CD14-positive monocyte (primary cell): ENCODE results near the gene FAM168B. TPM values are rescaled to one million over a fixed set of nuclear protein-coding genes. Genes with fewer than 3 reads are reported as not detected.

ENCODE experiments used
- DNase-seq, 3 donors: peaks; one replicate each; pipeline ENCODE4 v3.0.0-alpha.2; 2011 to 2022
- H2AFZ ChIP-seq: 2 replicates; pipeline ENCODE4 v1.6.0; 2012; ENCODE audit warnings: mild to moderate bottlenecking, low read depth, low read length, inconsistent platforms; ENCODE audit not compliant: insufficient read depth, poor library complexity, severe bottlenecking
- H3K27ac ChIP-seq, 2 donors: 1 replicate in 1 of 2; 2 replicates in 1 of 2; pipeline ENCODE4 v1.5.1; 2012 to 2013; ENCODE audit warnings: low read length in 2 of 2, control low read depth in 1 of 2, inconsistent platforms in 1 of 2, low read depth in 1 of 2, mild to moderate bottlenecking in 1 of 2
- H3K27me3 ChIP-seq, 2 donors: one replicate each; pipeline versions ENCODE4 v1.6.0 to v1.6.1; 2011 to 2013; ENCODE audit warnings: low read length in 2 of 2; ENCODE audit not compliant: control insufficient read depth in 2 of 2, insufficient read depth in 2 of 2
- H3K36me3 ChIP-seq, 2 donors: replicated peaks in 1 of 2; 1 replicate in 1 of 2; 2 replicates in 1 of 2; pipeline versions ENCODE4 v1.5.1 to v1.6.1; 2012 to 2013; ENCODE audit warnings: low read length in 2 of 2, control low read depth in 1 of 2, inconsistent platforms in 1 of 2, mild to moderate bottlenecking in 1 of 2; ENCODE audit not compliant: insufficient read depth in 2 of 2, control insufficient read depth in 1 of 2
- H3K4me1 ChIP-seq, 2 donors: 1 replicate in 1 of 2; 2 replicates in 1 of 2; pipeline versions ENCODE4 v1.5.1 to v1.6.1; 2012 to 2013; ENCODE audit warnings: low read length in 2 of 2, control low read depth in 1 of 2, inconsistent platforms in 1 of 2, mild to moderate bottlenecking in 1 of 2, moderate library complexity in 1 of 2; ENCODE audit not compliant: insufficient read depth in 2 of 2, control insufficient read depth in 1 of 2
- H3K4me2 ChIP-seq: replicated peaks from 2 replicates; pipeline ENCODE3; 2012; ENCODE audit warnings: low read length, moderate library complexity, mild to moderate bottlenecking; ENCODE audit not compliant: poor library complexity, severe bottlenecking; ENCODE audit errors: extremely low read depth
- H3K4me3 ChIP-seq, 3 experiments: fragments of 200-600 bp in 1 of 3; sonication (generic) in 1 of 3; replicated peaks in 1 of 3; 1 replicate in 2 of 3; 2 replicates in 1 of 3; pipeline ENCODE4 v1.5.1; 2011 to 2013; ENCODE audit warnings: low read length in 3 of 3, mild to moderate bottlenecking in 3 of 3, control low read depth in 2 of 3, low read depth in 2 of 3, inconsistent platforms in 1 of 3, moderate library complexity in 1 of 3
- H3K79me2 ChIP-seq: 2 replicates; pipeline ENCODE4 v1.6.0; 2012; ENCODE audit warnings: mild to moderate bottlenecking, control low read depth, inconsistent platforms, low read length, moderate library complexity; ENCODE audit not compliant: insufficient read depth
- H3K9ac ChIP-seq: 2 replicates; pipeline ENCODE4 v1.6.0; 2017; ENCODE audit warnings: low read length, mild to moderate bottlenecking; ENCODE audit not compliant: insufficient read depth, poor library complexity, severe bottlenecking
- H3K9me3 ChIP-seq, 2 donors: replicated peaks in 1 of 2; 1 replicate in 1 of 2; 2 replicates in 1 of 2; pipeline versions ENCODE4 v1.5.1 to v1.6.1; 2012 to 2013; ENCODE audit warnings: low read length in 2 of 2, control low read depth in 1 of 2; ENCODE audit not compliant: control insufficient read depth in 1 of 2, insufficient read depth in 1 of 2
- H4K20me1 ChIP-seq: 2 replicates; pipeline ENCODE4 v1.6.0; 2012; ENCODE audit warnings: mild to moderate bottlenecking, low read length, control low read depth, moderate library complexity; ENCODE audit not compliant: insufficient read depth
- H3K27ac Mint-ChIP-seq, 7 donors: one replicate each; pipeline ENCODE4 v1.8.0; 2020; ENCODE audit warnings: mild to moderate bottlenecking in 7 of 7, mixed read lengths in 7 of 7, moderate library complexity in 6 of 7, inconsistent platforms in 2 of 7
- H3K27me3 Mint-ChIP-seq, 3 donors: one replicate each; pipeline ENCODE4 v1.8.0; 2021 to 2022; ENCODE audit warnings: low read depth in 3 of 3, mild to moderate bottlenecking in 3 of 3, mixed read lengths in 3 of 3, moderate library complexity in 3 of 3, inconsistent platforms in 1 of 3
- H3K36me3 Mint-ChIP-seq, 2 donors: one replicate each; pipeline ENCODE4 v1.8.0; 2020; ENCODE audit warnings: mixed read lengths in 2 of 2, inconsistent platforms in 1 of 2, mild to moderate bottlenecking in 1 of 2
- H3K4me1 Mint-ChIP-seq: one replicate; pipeline ENCODE4 v1.8.0; 2020; ENCODE audit warnings: mild to moderate bottlenecking, mixed read lengths
- H3K4me3 Mint-ChIP-seq, 2 donors: one replicate each; pipeline ENCODE4 v1.8.0; 2020; ENCODE audit warnings: mild to moderate bottlenecking in 2 of 2, mixed read lengths in 2 of 2, moderate library complexity in 1 of 2
- H3K9me3 Mint-ChIP-seq, 7 donors: one replicate each; pipeline ENCODE4 v1.8.0; 2020 to 2022; ENCODE audit warnings: mixed read lengths in 7 of 7, mild to moderate bottlenecking in 6 of 7, moderate library complexity in 6 of 7, inconsistent platforms in 2 of 7
- WGBS: methylation state at CpG from one replicate; pipeline ENCODE4 v1.1.5; 2013; ENCODE audit warnings: missing lambda C conversion rate; ENCODE audit not compliant: insufficient coverage; 5-methylcytosine and 5-hydroxymethylcytosine counted together
- intact Hi-C, 2 donors: fragments of 100-400 bp; cut with micrococcal nuclease; formaldehyde crosslinking; loops; one replicate each; pipeline versions ENCODE4 v1.15.0 to v1.15.1; 2023
- polyA plus RNA-seq, 3 donors: library from polyadenylated mRNA; depleted of rRNA in 1 of 3; unstranded in 2 of 3; stranded (reverse) in 1 of 3; fragments of 300-500 nt in 2 of 3; fragments of >200 nt in 1 of 3; fragmentation: Illumina TruSeq in 2 of 3; gene quantifications; 1 replicate in 2 of 3; 2 replicates in 1 of 3; pipeline ENCODE4 v1.2.3, GENCODE V29; 2012 to 2021
- TF ChIP-seq, protein P1 (sequence below): fragments of 200-600 bp; IDR thresholded peaks from one replicate; pipeline ENCODE4 v1.8.0; 2022; ENCODE audit warnings: antibody characterized with exemption, mild to moderate bottlenecking

The FAM168B gene
- polyA plus RNA-seq, 3 donors: 20.5 to 33.2 (median 22.6) TPM

- WGBS: 100% methylated on average over 2 of the region's 3 CpGs
- intact Hi-C loops: loop anchor here in 1 of 2 donors (5.0 kb wide), 1 partner anchor 35 kb away; the partner anchor contains the start of gene FAM168B
These were observed 33.8 kb upstream of the FAM168B start for GRCh38 chr2:131127076-131127475.

GRCh38 chr2:131126436-131126835 lies 33.2 kb upstream of the FAM168B start:
- peaks cover 78 to 96% of the 10 kb centered on the region in 2 donors for H3K36me3 ChIP-seq
- peaks cover 29% of the 10 kb centered on the region for H3K79me2 ChIP-seq
- no peak overlapping the region for H3K9ac ChIP-seq
- DNase-seq: no peak
- Mint-ChIP-seq H3K4me1 (no peaks in the 10 kb centered on the region), H3K9me3 (peaks cover 0 to 8% (median 3%) of the 10 kb centered on the region in 7 donors), H3K27ac (no peak overlapping the region), H3K36me3 (peaks cover 93 to 94% of the 10 kb centered on the region in 2 donors), H3K27me3 (no peaks in the 10 kb centered on the region), H3K4me3 (no peak overlapping the region)
- WGBS: 88% methylated on average over 3 of the region's 5 CpGs
- peaks cover 69% of the 10 kb centered on the region for H4K20me1 ChIP-seq
- H3K4me1 ChIP-seq: no peaks in the 10 kb centered on the region
- TF ChIP-seq, protein P1, sequence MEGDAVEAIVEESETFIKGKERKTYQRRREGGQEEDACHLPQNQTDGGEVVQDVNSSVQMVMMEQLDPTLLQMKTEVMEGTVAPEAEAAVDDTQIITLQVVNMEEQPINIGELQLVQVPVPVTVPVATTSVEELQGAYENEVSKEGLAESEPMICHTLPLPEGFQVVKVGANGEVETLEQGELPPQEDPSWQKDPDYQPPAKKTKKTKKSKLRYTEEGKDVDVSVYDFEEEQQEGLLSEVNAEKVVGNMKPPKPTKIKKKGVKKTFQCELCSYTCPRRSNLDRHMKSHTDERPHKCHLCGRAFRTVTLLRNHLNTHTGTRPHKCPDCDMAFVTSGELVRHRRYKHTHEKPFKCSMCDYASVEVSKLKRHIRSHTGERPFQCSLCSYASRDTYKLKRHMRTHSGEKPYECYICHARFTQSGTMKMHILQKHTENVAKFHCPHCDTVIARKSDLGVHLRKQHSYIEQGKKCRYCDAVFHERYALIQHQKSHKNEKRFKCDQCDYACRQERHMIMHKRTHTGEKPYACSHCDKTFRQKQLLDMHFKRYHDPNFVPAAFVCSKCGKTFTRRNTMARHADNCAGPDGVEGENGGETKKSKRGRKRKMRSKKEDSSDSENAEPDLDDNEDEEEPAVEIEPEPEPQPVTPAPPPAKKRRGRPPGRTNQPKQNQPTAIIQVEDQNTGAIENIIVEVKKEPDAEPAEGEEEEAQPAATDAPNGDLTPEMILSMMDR: no peak
- no peak overlapping the region for H3K27ac ChIP-seq
- H3K4me3 ChIP-seq: no peak overlapping the region
- no peaks in the 10 kb centered on the region for H3K27me3 ChIP-seq
- no peak overlapping the region for H2AFZ ChIP-seq
- no peaks in the 10 kb centered on the region for H3K9me3 ChIP-seq
- intact Hi-C loops: loop anchor here in 1 of 2 donors (5.0 kb wide), 1 partner anchor 34 kb away; the partner anchor contains the start of gene FAM168B
- no peak overlapping the region for H3K4me2 ChIP-seq

More at GRCh38 chr2:131127076-131127475, 33.8 kb upstream of the FAM168B start:
- no peak overlapping the region for H3K4me2 ChIP-seq
- H3K36me3 ChIP-seq: peaks cover 80 to 97% of the 10 kb centered on the region in 2 donors
- no peak overlapping the region for H3K4me3 Mint-ChIP-seq
- peaks cover 93 to 96% of the 10 kb centered on the region in 2 donors for H3K36me3 Mint-ChIP-seq
- peaks cover 0 to 8% (median 3%) of the 10 kb centered on the region in 7 donors for H3K9me3 Mint-ChIP-seq
- TF ChIP-seq, protein P1: no peak
- H3K4me1 ChIP-seq: no peaks in the 10 kb centered on the region
- H3K4me1 Mint-ChIP-seq: no peaks in the 10 kb centered on the region
- H4K20me1 ChIP-seq: peaks cover 63% of the 10 kb centered on the region
- no peak overlapping the region for H3K27ac ChIP-seq
- no peak for DNase-seq
- H2AFZ ChIP-seq: no peak overlapping the region
- no peaks in the 10 kb centered on the region for H3K27me3 Mint-ChIP-seq
- H3K9me3 ChIP-seq: no peaks in the 10 kb centered on the region
- H3K27ac Mint-ChIP-seq: no peak overlapping the region
- no peak overlapping the region for H3K4me3 ChIP-seq
- H3K9ac ChIP-seq: no peak overlapping the region
- no peaks in the 10 kb centered on the region for H3K27me3 ChIP-seq
- H3K79me2 ChIP-seq: peaks cover 25% of the 10 kb centered on the region
